C4-2B (cell line): Measurements from ENCODE around the gene BCORL1.

Experiments used
- H3K27ac ChIP-seq: fragments of 450-650 bp; 2 replicates; pipeline ENCODE4 v1.5.1; 2017
- ZFX ChIP-seq: fragments of 450-650 bp; IDR thresholded peaks from 2 replicates; pipeline ENCODE4 v1.6.1; 2017
- TF ChIP-seq, protein P1 (sequence below): fragments of 450-650 bp; conservative IDR thresholded peaks from 2 replicates; pipeline ENCODE4 v1.5.1; 2017; ENCODE audit warnings: mild to moderate bottlenecking

BCORL1 gene

DNA sequence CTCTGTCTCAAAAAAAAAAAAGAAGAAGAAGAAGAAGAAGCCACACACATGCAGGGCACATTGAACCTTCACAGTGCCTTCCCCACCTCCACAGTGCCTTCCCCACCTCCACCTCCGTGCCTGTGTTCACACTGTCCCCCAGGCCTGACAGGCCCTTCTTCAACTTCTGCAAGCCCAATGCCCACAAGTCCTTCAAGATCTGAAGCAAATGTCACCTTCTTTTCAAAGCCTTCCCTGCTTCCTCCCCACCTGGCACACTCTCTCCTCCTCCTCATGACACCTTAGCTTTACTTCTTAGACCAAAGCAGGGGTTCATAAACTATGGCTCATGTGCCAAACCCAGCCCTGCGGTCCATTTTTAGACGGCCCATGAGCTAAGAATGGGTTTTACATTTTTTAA is 107.9 kb downstream of the BCORL1 start:
- TF ChIP-seq, protein P1, sequence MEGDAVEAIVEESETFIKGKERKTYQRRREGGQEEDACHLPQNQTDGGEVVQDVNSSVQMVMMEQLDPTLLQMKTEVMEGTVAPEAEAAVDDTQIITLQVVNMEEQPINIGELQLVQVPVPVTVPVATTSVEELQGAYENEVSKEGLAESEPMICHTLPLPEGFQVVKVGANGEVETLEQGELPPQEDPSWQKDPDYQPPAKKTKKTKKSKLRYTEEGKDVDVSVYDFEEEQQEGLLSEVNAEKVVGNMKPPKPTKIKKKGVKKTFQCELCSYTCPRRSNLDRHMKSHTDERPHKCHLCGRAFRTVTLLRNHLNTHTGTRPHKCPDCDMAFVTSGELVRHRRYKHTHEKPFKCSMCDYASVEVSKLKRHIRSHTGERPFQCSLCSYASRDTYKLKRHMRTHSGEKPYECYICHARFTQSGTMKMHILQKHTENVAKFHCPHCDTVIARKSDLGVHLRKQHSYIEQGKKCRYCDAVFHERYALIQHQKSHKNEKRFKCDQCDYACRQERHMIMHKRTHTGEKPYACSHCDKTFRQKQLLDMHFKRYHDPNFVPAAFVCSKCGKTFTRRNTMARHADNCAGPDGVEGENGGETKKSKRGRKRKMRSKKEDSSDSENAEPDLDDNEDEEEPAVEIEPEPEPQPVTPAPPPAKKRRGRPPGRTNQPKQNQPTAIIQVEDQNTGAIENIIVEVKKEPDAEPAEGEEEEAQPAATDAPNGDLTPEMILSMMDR: no peak
- no peak for TF ChIP-seq ZFX
- H3K27ac ChIP-seq: no peak overlapping the region

DNA sequence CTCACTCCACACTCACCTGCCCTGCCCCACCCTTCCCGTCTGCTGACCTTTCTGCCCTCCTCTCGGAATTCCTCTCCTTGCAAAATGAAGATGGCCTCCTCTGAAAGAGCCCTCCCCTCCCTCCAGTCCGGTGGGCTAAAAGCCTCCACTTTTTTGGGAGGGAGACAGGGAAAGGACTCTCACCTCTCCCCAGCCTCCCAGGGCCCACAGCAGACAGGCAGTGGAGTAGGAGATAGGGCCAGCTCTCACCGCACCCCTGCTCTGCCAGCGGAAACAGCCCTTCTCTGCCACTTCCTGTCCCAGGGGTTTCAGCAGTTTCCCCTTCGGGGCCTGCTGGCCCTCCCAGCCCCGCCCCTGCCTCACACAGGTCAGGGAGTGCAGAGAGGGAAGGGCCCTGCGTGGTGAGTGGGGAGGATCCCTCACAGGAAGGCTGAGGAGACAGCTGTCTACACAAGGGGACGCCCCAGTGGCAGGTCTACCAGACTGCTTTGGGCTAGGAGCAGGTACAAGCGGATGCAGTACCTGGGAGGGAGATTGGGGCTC is 109.6 kb downstream of the BCORL1 start:
- TF ChIP-seq ZFX: no peak
- TF ChIP-seq, protein P1: no peak
- H3K27ac ChIP-seq: no peak overlapping the region

DNA sequence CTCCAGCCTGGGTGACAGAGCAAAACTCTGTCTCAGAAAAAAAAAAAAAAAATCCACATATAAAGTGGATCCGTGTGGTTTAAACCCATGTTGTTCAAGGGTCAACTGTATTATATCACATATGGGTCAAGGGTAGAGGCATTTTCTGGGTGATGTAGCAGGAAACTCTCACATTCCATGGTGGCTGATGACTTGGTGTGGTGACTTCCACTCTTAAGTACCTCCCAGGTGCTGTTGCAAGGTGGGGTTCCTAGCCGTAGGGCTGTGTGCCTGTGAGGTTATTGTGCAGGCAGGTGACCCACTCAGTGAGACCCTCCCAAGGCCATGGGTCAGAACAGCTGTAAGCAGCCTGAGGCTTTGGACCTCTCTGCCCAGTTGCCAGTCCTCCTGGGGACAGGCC is 110.8 kb downstream of the BCORL1 start:
- no peak overlapping the region for H3K27ac ChIP-seq
- no peak for TF ChIP-seq ZFX
- TF ChIP-seq, protein P1: no peak

DNA sequence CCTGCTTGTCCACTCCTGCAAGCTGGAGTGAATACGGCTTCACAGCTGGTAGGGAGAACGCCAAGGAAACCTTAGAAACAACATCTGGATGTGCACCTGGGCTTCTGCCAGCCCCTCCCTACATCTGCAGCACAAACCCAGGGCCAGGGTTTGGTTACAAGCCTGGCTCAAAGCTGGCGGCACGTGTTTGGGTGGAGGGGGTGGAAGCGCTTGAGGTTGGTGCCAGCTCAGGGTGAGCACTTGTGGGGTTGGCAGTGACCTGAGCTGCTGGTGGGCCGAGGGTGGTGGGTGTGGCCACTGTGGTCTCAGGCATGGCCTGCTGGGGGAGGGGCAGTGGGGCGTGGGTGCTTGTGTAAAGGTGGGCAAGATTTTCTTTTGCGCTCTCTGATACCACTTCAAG is 112.3 kb downstream of the BCORL1 start:
- no peak for TF ChIP-seq ZFX
- TF ChIP-seq, protein P1: no peak
- no peak overlapping the region for H3K27ac ChIP-seq

DNA sequence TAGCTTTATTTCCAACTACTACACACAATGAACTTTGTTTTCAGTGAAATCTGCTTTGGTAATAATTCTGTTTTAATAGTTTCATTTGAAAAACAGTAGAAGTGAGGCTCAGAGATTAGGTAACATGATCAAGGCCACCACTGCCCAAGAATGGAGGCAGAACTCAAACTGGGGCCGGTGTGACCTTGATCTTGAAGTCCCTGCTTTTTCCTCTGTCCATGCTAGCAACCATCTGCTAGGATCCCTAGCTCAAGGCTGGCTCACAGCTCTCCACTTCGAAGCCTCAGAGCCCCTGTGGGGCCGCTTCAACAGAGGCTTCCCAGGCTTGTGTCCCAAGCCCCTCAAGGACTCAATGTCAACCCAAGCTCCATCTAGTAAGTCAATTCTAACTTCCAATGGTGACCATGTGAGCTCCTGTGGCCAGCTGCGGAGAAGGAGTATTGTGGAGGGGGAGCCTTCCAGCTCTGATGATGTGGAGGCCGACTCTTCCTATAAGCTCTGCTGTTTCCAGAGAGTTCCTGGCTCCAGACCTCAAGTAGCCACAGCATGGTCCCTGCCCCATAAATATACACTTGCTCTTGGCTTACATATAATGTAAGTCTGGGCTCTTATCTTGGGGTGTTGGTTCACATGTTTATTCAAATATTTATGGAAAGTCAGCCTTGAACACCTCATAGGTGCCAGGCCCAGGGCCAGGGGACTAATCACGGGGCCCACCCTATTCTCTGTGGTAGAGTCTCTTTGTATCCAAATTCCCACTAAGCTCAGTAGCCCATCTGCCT is 113.0 kb downstream of the BCORL1 start:
- no peak overlapping the region for H3K27ac ChIP-seq
- TF ChIP-seq ZFX: no peak
- TF ChIP-seq, protein P1: no peak

DNA sequence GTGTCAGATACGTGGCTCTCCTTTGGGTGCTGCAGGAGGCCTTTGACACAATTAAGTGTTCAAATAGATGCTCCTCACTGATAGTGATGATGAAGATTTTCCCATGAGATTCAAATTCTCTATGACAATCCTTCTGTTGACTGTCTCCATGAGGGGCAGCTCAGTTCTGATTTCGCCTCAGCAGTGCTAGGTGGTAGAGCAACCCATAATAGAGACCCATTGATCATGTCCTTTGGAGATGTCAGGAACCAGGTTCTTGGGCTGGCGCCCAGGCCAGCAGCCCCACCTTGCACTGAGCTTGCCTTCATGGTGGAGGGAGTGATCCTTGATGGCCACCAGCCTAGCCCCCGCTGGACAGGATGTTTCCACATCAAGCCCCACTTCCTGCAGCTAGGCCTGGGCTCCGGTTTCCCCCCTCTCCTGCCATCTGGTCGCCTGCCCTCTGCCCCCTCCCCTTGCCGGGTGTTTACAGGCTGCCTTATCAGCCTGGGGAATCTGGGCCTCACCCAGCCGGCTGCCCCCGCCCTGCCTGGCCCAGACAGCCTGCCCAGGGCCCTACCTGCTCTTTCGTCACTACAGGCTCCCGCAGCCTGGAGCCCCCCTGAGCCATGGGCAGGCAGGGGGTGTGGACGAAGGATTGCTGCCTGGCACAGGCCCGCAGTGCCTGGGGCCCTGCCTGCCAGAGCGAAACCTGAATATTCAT is 115.2 kb downstream of the BCORL1 start:
- TF ChIP-seq ZFX: no peak
- TF ChIP-seq, protein P1: no peak
- no peak overlapping the region for H3K27ac ChIP-seq

DNA sequence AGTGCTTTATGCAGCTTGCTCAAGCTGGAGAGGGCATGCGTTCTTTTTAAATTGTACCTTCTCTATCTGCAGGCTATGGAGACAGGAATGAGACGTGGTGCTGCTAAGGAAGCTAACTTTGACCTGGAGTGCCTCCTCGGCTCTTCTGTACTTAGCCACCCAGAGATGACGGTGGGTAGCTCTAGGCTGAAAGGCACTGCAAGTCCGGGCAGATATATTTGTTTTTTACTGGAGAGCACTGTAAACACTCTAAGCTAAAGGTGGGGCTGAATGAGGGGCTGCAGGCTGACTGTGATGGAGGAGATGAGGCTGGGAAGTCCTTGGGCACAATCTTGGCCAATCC is 115.7 kb downstream of the BCORL1 start:
- H3K27ac ChIP-seq: no peak overlapping the region
- TF ChIP-seq, protein P1: no peak
- no peak for TF ChIP-seq ZFX
